Measurements from ENCODE around the gene CACNA1E.

CACNA1E gene

GRCh38 chr1:181655756-181656155 lies 172.4 kb downstream of the CACNA1E start:
- DNase-seq (ENCODE audit: insufficient read length, low spot score) (no peak), FAIRE-seq (no peak)
- TF ChIP-seq SPI1 (IDR thresholded peaks at IDR 0.05; ENCODE audit: low read depth, low read length) (no peak), POLR2AphosphoS5 (IDR thresholded peaks at IDR 0.05; ENCODE audit: low read depth, low read length) (no peak), PAX5 (IDR thresholded peaks at IDR 0.05; ENCODE audit: insufficient read depth, low read length, severe bottlenecking) (no peak), POU2F2 (IDR thresholded peaks at IDR 0.05; ENCODE audit: low read depth, low read length) (no peak), TAF1 (IDR thresholded peaks at IDR 0.05; ENCODE audit: low read depth, low read length) (no peak), POLR2A (IDR thresholded peaks at IDR 0.05; ENCODE audit: low read depth, low read length) (no peak)

- FAIRE-seq = no peak
- no peak for DNase-seq (ENCODE audit: insufficient read length, low spot score)
- TF ChIP-seq SPI1 (IDR thresholded peaks at IDR 0.05; ENCODE audit: low read depth, low read length) (no peak), POLR2AphosphoS5 (IDR thresholded peaks at IDR 0.05; ENCODE audit: low read depth, low read length) (no peak), POLR2A (IDR thresholded peaks at IDR 0.05; ENCODE audit: low read depth, low read length) (no peak), TAF1 (IDR thresholded peaks at IDR 0.05; ENCODE audit: low read depth, low read length) (no peak), PAX5 (IDR thresholded peaks at IDR 0.05; ENCODE audit: insufficient read depth, low read length, severe bottlenecking) (no peak), POU2F2 (IDR thresholded peaks at IDR 0.05; ENCODE audit: low read depth, low read length) (no peak)
Measured at GRCh38 chr1:181656491-181656890, 173.2 kb downstream of the CACNA1E start.

- TF ChIP-seq SPI1 (IDR thresholded peaks at IDR 0.05; ENCODE audit: low read depth, low read length) (no peak), POLR2AphosphoS5 (IDR thresholded peaks at IDR 0.05; ENCODE audit: low read depth, low read length) (no peak)
- FAIRE-seq = no peak
Measured at GRCh38 chr1:181658581-181658980, 175.3 kb downstream of the CACNA1E start.

GRCh38 chr1:181659321-181659957 lies 176.1 kb downstream of the CACNA1E start:
- DNase-seq (ENCODE audit: insufficient read length, low spot score) = no peak
- no peak for FAIRE-seq
- TF ChIP-seq POLR2A (IDR thresholded peaks at IDR 0.05; ENCODE audit: low read depth, low read length) (no peak), POLR2AphosphoS5 (IDR thresholded peaks at IDR 0.05; ENCODE audit: low read depth, low read length) (no peak), TAF1 (IDR thresholded peaks at IDR 0.05; ENCODE audit: low read depth, low read length) (no peak), SPI1 (IDR thresholded peaks at IDR 0.05; ENCODE audit: low read depth, low read length) (no peak), POU2F2 (IDR thresholded peaks at IDR 0.05; ENCODE audit: low read depth, low read length) (no peak), PAX5 (IDR thresholded peaks at IDR 0.05; ENCODE audit: insufficient read depth, low read length, severe bottlenecking) (no peak)

More at GRCh38 chr1:181658581-181658980, 175.3 kb downstream of the CACNA1E start:
- DNase-seq (ENCODE audit: insufficient read length, low spot score) = no peak

GRCh38 chr1:181660621-181661020 lies 177.3 kb downstream of the CACNA1E start:
- TF ChIP-seq TAF1 (IDR thresholded peaks at IDR 0.05; ENCODE audit: low read depth, low read length) (no peak), POLR2AphosphoS5 (IDR thresholded peaks at IDR 0.05; ENCODE audit: low read depth, low read length) (no peak)
- DNase-seq (ENCODE audit: insufficient read length, low spot score) (no peak), FAIRE-seq (no peak)

GRCh38 chr1:181661569-181661968 lies 178.3 kb downstream of the CACNA1E start:
- DNase-seq (ENCODE audit: insufficient read length, low spot score) (no peak), FAIRE-seq (no peak)
- TF ChIP-seq POLR2A (IDR thresholded peaks at IDR 0.05; ENCODE audit: low read depth, low read length) (no peak), SPI1 (IDR thresholded peaks at IDR 0.05; ENCODE audit: low read depth, low read length) (no peak), POU2F2 (IDR thresholded peaks at IDR 0.05; ENCODE audit: low read depth, low read length) (no peak), PAX5 (IDR thresholded peaks at IDR 0.05; ENCODE audit: insufficient read depth, low read length, severe bottlenecking) (no peak), TAF1 (IDR thresholded peaks at IDR 0.05; ENCODE audit: low read depth, low read length) (no peak), POLR2AphosphoS5 (IDR thresholded peaks at IDR 0.05; ENCODE audit: low read depth, low read length) (no peak)

GRCh38 chr1:181662606-181663005 lies 179.3 kb downstream of the CACNA1E start:
- FAIRE-seq (no peak), DNase-seq (ENCODE audit: insufficient read length, low spot score) (no peak)
- TF ChIP-seq POLR2A (IDR thresholded peaks at IDR 0.05; ENCODE audit: low read depth, low read length) = no peak
- no peak for TF ChIP-seq PAX5 (IDR thresholded peaks at IDR 0.05; ENCODE audit: insufficient read depth, low read length, severe bottlenecking)
- TF ChIP-seq POLR2AphosphoS5 (IDR thresholded peaks at IDR 0.05; ENCODE audit: low read depth, low read length) = no peak
- no peak for TF ChIP-seq TAF1 (IDR thresholded peaks at IDR 0.05; ENCODE audit: low read depth, low read length)
- TF ChIP-seq POU2F2 (IDR thresholded peaks at IDR 0.05; ENCODE audit: low read depth, low read length) = no peak
- TF ChIP-seq SPI1 (IDR thresholded peaks at IDR 0.05; ENCODE audit: low read depth, low read length) = no peak

- no peak for FAIRE-seq
- TF ChIP-seq SPI1 (IDR thresholded peaks at IDR 0.05; ENCODE audit: low read depth, low read length) = no peak
- TF ChIP-seq POU2F2 (IDR thresholded peaks at IDR 0.05; ENCODE audit: low read depth, low read length) = no peak
- TF ChIP-seq POLR2AphosphoS5 (IDR thresholded peaks at IDR 0.05; ENCODE audit: low read depth, low read length) = no peak
- TF ChIP-seq TAF1 (IDR thresholded peaks at IDR 0.05; ENCODE audit: low read depth, low read length) = no peak
- no peak for TF ChIP-seq POLR2A (IDR thresholded peaks at IDR 0.05; ENCODE audit: low read depth, low read length)
- no peak for TF ChIP-seq PAX5 (IDR thresholded peaks at IDR 0.05; ENCODE audit: insufficient read depth, low read length, severe bottlenecking)
- DNase-seq (ENCODE audit: insufficient read length, low spot score) = no peak
Measured at GRCh38 chr1:181664543-181664942, 181.2 kb downstream of the CACNA1E start.

GRCh38 chr1:181669246-181669645 lies 185.9 kb downstream of the CACNA1E start:
- TF ChIP-seq POLR2AphosphoS5 (IDR thresholded peaks at IDR 0.05; ENCODE audit: low read depth, low read length) (no peak), SPI1 (IDR thresholded peaks at IDR 0.05; ENCODE audit: low read depth, low read length) (no peak), PAX5 (IDR thresholded peaks at IDR 0.05; ENCODE audit: insufficient read depth, low read length, severe bottlenecking) (no peak), POLR2A (IDR thresholded peaks at IDR 0.05; ENCODE audit: low read depth, low read length) (no peak), POU2F2 (IDR thresholded peaks at IDR 0.05; ENCODE audit: low read depth, low read length) (no peak), TAF1 (IDR thresholded peaks at IDR 0.05; ENCODE audit: low read depth, low read length) (no peak)
- FAIRE-seq (no peak), DNase-seq (ENCODE audit: insufficient read length, low spot score) (no peak)

- TF ChIP-seq POLR2A (IDR thresholded peaks at IDR 0.05; ENCODE audit: low read depth, low read length) (no peak), SPI1 (IDR thresholded peaks at IDR 0.05; ENCODE audit: low read depth, low read length) (no peak), TAF1 (IDR thresholded peaks at IDR 0.05; ENCODE audit: low read depth, low read length) (no peak), POLR2AphosphoS5 (IDR thresholded peaks at IDR 0.05; ENCODE audit: low read depth, low read length) (no peak), POU2F2 (IDR thresholded peaks at IDR 0.05; ENCODE audit: low read depth, low read length) (no peak), PAX5 (IDR thresholded peaks at IDR 0.05; ENCODE audit: insufficient read depth, low read length, severe bottlenecking) (no peak)
- DNase-seq (ENCODE audit: insufficient read length, low spot score) (no peak), FAIRE-seq (no peak)
Measured at GRCh38 chr1:181674617-181675016, 191.3 kb downstream of the CACNA1E start.
